ENCODE measurements around the gene NCAM2. TPM values are rescaled to one million over a fixed set of nuclear protein-coding genes. Genes with fewer than 3 reads are reported as not detected.
A peak's percentile ranks its signal among the peaks of the same experiment; 100 is the strongest.

Gene NCAM2
- total RNA-seq, 1 experiment from 2014 or later = 2.4 TPM

DNA sequence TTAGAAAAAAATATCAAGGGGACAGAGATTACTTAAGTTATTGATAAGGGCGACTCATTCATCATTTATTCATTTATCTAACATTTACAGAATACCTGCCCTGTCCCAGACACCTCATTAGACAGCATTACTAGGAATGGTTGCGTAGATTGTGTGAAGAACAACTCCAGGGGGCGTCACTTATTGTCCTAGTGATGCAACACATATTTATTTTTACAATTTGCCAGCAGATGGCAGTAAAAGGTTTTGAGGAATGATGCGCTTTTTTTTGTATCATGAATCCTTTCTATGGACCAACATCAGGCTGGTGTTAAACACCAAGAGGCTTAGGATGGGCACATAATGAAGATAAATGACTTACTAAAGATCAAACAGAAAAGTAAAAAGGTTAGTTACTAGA is 5.5 kb downstream of the NCAM2 start:
- Histone ChIP-seq H4K20me1 (ENCODE audit: low read length) (no peaks in the 10 kb centered on the region), H2AFZ (ENCODE audit: low read length) (no peak overlapping the region), H3K9me2 (replicated peaks; ENCODE audit: low read length) (no peaks in the 10 kb centered on the region), H3K36me3 (ENCODE audit: low read depth, low read length) (no peaks in the 10 kb centered on the region), H3K9me3 (ENCODE audit: low read length) (no peaks in the 10 kb centered on the region), H3K4me1 (ENCODE audit: insufficient read depth, low read length) (no peaks in the 10 kb centered on the region), H3F3A (ENCODE audit: low read length, unreplicated experiment) (no peaks in the 10 kb centered on the region), H3K4me2 (ENCODE audit: low read length) (no peak overlapping the region), H3K79me2 (ENCODE audit: low read length) (no peaks in the 10 kb centered on the region), H3K27ac (ENCODE audit: low read length) (no peak overlapping the region), H3K27me3 (ENCODE audit: low read length) (peaks cover 5% of the 10 kb centered on the region; the same call in 1 of the 2 replicates), H3K9ac (ENCODE audit: low read length) (no peak overlapping the region), H3K4me3 (ENCODE audit: low read length) (no peak overlapping the region)
- no peak for TF ChIP-seq EZH2 (IDR thresholded peaks at IDR 0.05; ENCODE audit: low read length, unreplicated experiment)
- TF ChIP-seq, protein P1, sequence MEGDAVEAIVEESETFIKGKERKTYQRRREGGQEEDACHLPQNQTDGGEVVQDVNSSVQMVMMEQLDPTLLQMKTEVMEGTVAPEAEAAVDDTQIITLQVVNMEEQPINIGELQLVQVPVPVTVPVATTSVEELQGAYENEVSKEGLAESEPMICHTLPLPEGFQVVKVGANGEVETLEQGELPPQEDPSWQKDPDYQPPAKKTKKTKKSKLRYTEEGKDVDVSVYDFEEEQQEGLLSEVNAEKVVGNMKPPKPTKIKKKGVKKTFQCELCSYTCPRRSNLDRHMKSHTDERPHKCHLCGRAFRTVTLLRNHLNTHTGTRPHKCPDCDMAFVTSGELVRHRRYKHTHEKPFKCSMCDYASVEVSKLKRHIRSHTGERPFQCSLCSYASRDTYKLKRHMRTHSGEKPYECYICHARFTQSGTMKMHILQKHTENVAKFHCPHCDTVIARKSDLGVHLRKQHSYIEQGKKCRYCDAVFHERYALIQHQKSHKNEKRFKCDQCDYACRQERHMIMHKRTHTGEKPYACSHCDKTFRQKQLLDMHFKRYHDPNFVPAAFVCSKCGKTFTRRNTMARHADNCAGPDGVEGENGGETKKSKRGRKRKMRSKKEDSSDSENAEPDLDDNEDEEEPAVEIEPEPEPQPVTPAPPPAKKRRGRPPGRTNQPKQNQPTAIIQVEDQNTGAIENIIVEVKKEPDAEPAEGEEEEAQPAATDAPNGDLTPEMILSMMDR (conservative IDR thresholded peaks at IDR 0.05; ENCODE audit: low read depth, low read length) = peak; percentile 88
- CTCF ChIA-PET = interaction anchor here (0.5 kb wide), 1 partner anchor 621 kb away, joined by 3 read pairs; no protein-coding TSS in a partner anchor
- BruUV-seq (replicated peaks) = no TSS peak
- peak; percentile 49 for DNase-seq
- ATAC-seq = no peak
- intact Hi-C loops (cut with micrococcal nuclease) = loop anchor here (5.0 kb wide), 1 partner anchor 229 kb away; no protein-coding TSS in a partner anchor
- POLR2A ChIA-PET (ENCODE audit: unreplicated experiment) = no interaction called here

DNA sequence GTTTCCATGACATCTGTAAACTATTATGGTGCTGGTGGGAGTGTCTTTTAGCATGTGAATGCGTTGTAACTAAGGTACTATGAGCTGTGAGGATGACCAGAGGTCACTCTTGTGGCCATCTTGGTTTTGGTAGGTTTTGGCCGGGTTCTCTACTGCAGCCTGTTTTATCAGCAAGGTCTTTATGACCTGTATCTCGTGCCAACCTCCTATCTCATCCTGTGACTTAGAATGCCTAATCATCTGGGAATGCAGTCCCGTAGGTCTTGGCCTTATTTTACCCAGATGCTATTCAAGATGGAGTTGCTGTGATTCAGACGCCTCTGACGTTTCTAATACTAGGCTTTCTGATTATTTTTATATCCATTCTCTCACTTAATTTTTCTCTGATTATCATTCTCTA is 9.4 kb downstream of the NCAM2 start:
- CTCF ChIA-PET = no interaction called here
- ATAC-seq = no peak
- BruUV-seq (replicated peaks) = no TSS peak
- Histone ChIP-seq H3K4me3 (ENCODE audit: low read length) (no peak overlapping the region), H3K4me2 (ENCODE audit: low read length) (no peak overlapping the region), H3K27ac (ENCODE audit: low read length) (no peak overlapping the region), H3K79me2 (ENCODE audit: low read length) (no peaks in the 10 kb centered on the region), H3K27me3 (ENCODE audit: low read length) (no peaks in the 10 kb centered on the region), H3K9me3 (ENCODE audit: low read length) (no peaks in the 10 kb centered on the region), H3K9ac (ENCODE audit: low read length) (no peak overlapping the region), H4K20me1 (ENCODE audit: low read length) (no peaks in the 10 kb centered on the region), H3F3A (ENCODE audit: low read length, unreplicated experiment) (no peaks in the 10 kb centered on the region), H3K4me1 (ENCODE audit: insufficient read depth, low read length) (no peaks in the 10 kb centered on the region), H3K36me3 (ENCODE audit: low read depth, low read length) (no peaks in the 10 kb centered on the region), H2AFZ (ENCODE audit: low read length) (no peak overlapping the region), H3K9me2 (replicated peaks; ENCODE audit: low read length) (no peaks in the 10 kb centered on the region)
- TF ChIP-seq, protein P1 (conservative IDR thresholded peaks at IDR 0.05; ENCODE audit: low read depth, low read length) = no peak
- TF ChIP-seq EZH2phosphoT487 (IDR thresholded peaks at IDR 0.05; ENCODE audit: borderline replicate concordance, low read length) (no peak), EZH2 (IDR thresholded peaks at IDR 0.05; ENCODE audit: low read length, unreplicated experiment) (no peak)
- intact Hi-C loops (cut with micrococcal nuclease) = no loop called here
- POLR2A ChIA-PET (ENCODE audit: unreplicated experiment) = no interaction called here
- no peak for DNase-seq

DNA sequence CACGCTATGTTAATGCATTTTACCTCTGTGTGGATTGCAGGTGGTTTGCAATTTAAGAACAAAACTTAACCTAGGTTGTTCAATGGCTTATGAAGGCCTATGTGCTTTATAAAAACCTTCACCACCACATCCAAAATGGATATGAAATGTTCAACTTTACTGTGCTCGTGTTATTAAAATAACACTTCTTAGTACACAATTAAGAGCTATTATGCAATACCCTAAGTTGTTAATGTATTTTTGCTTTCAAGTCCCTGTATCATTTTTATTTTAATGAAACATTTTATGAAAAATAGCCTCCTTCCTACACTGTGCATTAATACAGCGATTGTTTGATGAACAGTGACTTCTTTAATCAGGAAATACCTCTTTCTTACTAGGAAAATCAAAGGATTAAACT is 12.0 kb downstream of the NCAM2 start:
- Histone ChIP-seq H3F3A (ENCODE audit: low read length, unreplicated experiment) (no peaks in the 10 kb centered on the region), H3K4me1 (ENCODE audit: insufficient read depth, low read length) (no peaks in the 10 kb centered on the region), H3K9me3 (ENCODE audit: low read length) (no peaks in the 10 kb centered on the region), H3K9ac (ENCODE audit: low read length) (no peak overlapping the region), H3K27ac (ENCODE audit: low read length) (no peak overlapping the region), H3K27me3 (ENCODE audit: low read length) (no peaks in the 10 kb centered on the region), H3K79me2 (ENCODE audit: low read length) (no peaks in the 10 kb centered on the region), H2AFZ (ENCODE audit: low read length) (no peak overlapping the region), H3K36me3 (ENCODE audit: low read depth, low read length) (no peaks in the 10 kb centered on the region), H3K4me2 (ENCODE audit: low read length) (no peak overlapping the region), H4K20me1 (ENCODE audit: low read length) (no peaks in the 10 kb centered on the region), H3K9me2 (replicated peaks; ENCODE audit: low read length) (no peaks in the 10 kb centered on the region), H3K4me3 (ENCODE audit: low read length) (no peak overlapping the region)
- TF ChIP-seq EZH2 (IDR thresholded peaks at IDR 0.05; ENCODE audit: low read length, unreplicated experiment) (no peak), EZH2phosphoT487 (IDR thresholded peaks at IDR 0.05; ENCODE audit: borderline replicate concordance, low read length) (no peak)
- TF ChIP-seq, protein P1 (conservative IDR thresholded peaks at IDR 0.05; ENCODE audit: low read depth, low read length) = no peak
- DNase-seq (no peak), ATAC-seq (no peak)
- BruUV-seq (replicated peaks) = no TSS peak
- intact Hi-C loops (cut with micrococcal nuclease) = no loop called here
- ChIA-PET POLR2A (ENCODE audit: unreplicated experiment) (no interaction called here), CTCF (no interaction called here)

Data from PC-3 (cell line).